ENCODE results near the gene EPSTI1. TPM values are rescaled to one million over a fixed set of nuclear protein-coding genes. Genes with fewer than 3 reads are reported as not detected.

EPSTI1 gene
- polyA plus RNA-seq, 2 of the 4 experiments (the other 2 are of a cell fraction): 0.05 to 0.10 TPM

DNA sequence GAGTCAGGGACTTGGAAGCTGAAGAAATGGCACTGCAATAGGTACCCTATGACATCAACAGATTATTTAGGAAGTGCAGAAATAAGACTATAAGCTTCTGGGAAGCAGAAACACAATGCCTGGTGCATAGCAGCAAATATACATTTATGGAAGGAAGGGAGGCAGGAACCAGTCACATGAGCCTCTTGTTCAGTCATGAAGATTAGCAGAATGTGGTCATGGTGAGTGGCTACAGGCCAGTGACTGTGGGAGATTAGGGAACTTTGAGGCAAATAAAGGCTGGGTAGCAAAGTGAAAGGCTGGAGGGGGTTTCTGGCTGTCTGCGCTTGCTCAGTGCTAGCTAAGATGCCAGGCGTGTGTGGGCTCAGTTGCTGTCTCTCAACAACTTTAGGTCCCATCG, 96.3 kb downstream of the EPSTI1 start:
- FAIRE-seq: no peak
- POLR2A ChIA-PET: no interaction called here
- Histone ChIP-seq H3K4me3 (no peak overlapping the region), H3K4me1 (peaks cover 30% of the 10 kb centered on the region), H3K27ac (no peak overlapping the region), H3K4me2 (no peak overlapping the region), H3K9me3 (no peaks in the 10 kb centered on the region)
- no peak for DNase-seq (ENCODE audit: low read depth in 1 of 2, low spot score in 1 of 2)
- ATAC-seq: no peak
- WGBS (ENCODE audit: missing lambda C conversion rate): 87% methylated on average over 3 of the region's 3 CpGs
- CTCF ChIA-PET: interaction anchor here (0.6 to 1.4 kb wide), 4 partner anchors 10 to 976 kb away, joined by 3 to 4 read pairs (median 3); no protein-coding TSS in a partner anchor
- no peak for TF ChIP-seq HMGXB4 (CRISPR knock-in tag; IDR thresholded peaks at IDR 0.05; ENCODE audit: borderline replicate concordance)
- TF ChIP-seq PHF8 (IDR thresholded peaks at IDR 0.05; ENCODE audit: borderline replicate concordance, low read depth): no peak
- TF ChIP-seq ZC3H11A (IDR thresholded peaks at IDR 0.05): no peak
- no peak for TF ChIP-seq KDM1A (IDR thresholded peaks at IDR 0.05; ENCODE audit: low read depth)

- FAIRE-seq (no peak), ATAC-seq (no peak), DNase-seq (ENCODE audit: low read depth in 1 of 2, low spot score in 1 of 2) (no peak)
- Histone ChIP-seq H3K27ac (peak overlapping the region; percentile 16 to 33; a peak in 2 of 6 replicates), H3K4me1 (peaks cover 30% of the 10 kb centered on the region), H3K4me2 (peak overlapping the region; percentile 56), H3K9me3 (no peaks in the 10 kb centered on the region), H3K4me3 (no peak overlapping the region)
- TF ChIP-seq CHD4 (IDR thresholded peaks at IDR 0.05; ENCODE audit: borderline replicate concordance): no peak
- TF ChIP-seq CBX2 (IDR thresholded peaks at IDR 0.05; ENCODE audit: borderline replicate concordance, low read depth): no peak
- TF ChIP-seq FOSB (CRISPR knock-in tag; IDR thresholded peaks at IDR 0.05): no peak
- no peak for TF ChIP-seq MAZ (IDR thresholded peaks at IDR 0.05; ENCODE audit: borderline replicate concordance, low read depth, low read length)
- TF ChIP-seq RAD21 (conservative IDR thresholded peaks at IDR 0.05 in 1 of 2, IDR thresholded peaks at IDR 0.05 in 1 of 2): no peak
- no peak for TF ChIP-seq RARB (CRISPR knock-in tag; IDR thresholded peaks at IDR 0.05)
- TF ChIP-seq, protein P1, sequence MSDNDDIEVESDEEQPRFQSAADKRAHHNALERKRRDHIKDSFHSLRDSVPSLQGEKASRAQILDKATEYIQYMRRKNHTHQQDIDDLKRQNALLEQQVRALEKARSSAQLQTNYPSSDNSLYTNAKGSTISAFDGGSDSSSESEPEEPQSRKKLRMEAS (IDR thresholded peaks at IDR 0.05): no peak
- TF ChIP-seq MAFK (IDR thresholded peaks at IDR 0.05; ENCODE audit: partially characterized antibody): no peak
- no peak for TF ChIP-seq POLR2A (IDR thresholded peaks at IDR 0.05; ENCODE audit: low read length)
- no peak for TF ChIP-seq CHD2 (IDR thresholded peaks at IDR 0.05; ENCODE audit: low read length, partially characterized antibody)
- TF ChIP-seq, protein P2, sequence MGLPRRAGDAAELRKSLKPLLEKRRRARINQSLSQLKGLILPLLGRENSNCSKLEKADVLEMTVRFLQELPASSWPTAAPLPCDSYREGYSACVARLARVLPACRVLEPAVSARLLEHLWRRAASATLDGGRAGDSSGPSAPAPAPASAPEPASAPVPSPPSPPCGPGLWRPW (IDR thresholded peaks at IDR 0.05): no peak
- TF ChIP-seq TFCP2L1 (CRISPR knock-in tag; IDR thresholded peaks at IDR 0.05): no peak
- TF ChIP-seq PHF8 (IDR thresholded peaks at IDR 0.05; ENCODE audit: borderline replicate concordance, low read depth): no peak
- no peak for TF ChIP-seq ZNF302 (CRISPR knock-in tag; IDR thresholded peaks at IDR 0.05)
- no peak for TF ChIP-seq SREBF2 (IDR thresholded peaks at IDR 0.05)
- no peak for TF ChIP-seq NPAS2 (CRISPR knock-in tag; IDR thresholded peaks at IDR 0.05; ENCODE audit: borderline replicate concordance)
- TF ChIP-seq HMGXB4 (CRISPR knock-in tag; IDR thresholded peaks at IDR 0.05; ENCODE audit: borderline replicate concordance): no peak
- ChIA-PET POLR2A (no interaction called here), CTCF (interaction anchor here (1.4 kb wide), 1 partner anchor 11 kb away, joined by 4 read pairs; no protein-coding TSS in a partner anchor)
- 18% methylated on average over 4 of the region's 4 CpGs for WGBS (ENCODE audit: missing lambda C conversion rate)
Observed at GRCh38 chr13:42894765-42895243, 97.2 kb downstream of the EPSTI1 start.

DNA sequence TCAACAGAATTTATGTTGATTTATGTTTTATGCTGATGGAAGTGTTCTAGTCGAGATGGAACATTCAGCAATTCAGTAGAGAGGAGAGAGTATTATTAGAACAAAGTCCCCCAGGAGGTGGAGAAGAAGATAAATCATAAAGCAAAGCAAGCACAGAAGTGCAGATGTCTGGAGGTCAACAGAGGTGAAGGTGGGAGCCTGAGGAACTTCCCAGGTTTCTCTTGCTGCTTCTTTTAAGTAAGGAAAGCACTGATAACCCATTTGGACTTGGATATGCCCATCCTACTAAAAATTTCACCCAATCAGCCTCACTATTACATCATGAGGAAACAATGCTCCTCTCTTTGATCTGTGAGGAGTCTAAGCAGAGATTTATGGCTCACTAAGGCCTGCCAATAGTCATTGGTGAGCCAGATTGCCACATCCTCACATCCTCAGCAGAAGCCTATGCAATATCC, 98.8 kb downstream of the EPSTI1 start:
- FAIRE-seq (no peak), ATAC-seq (0 out of 6 replicates have a peak, but pooled peaks of 1 of the 2 experiments have one; percentile 50), DNase-seq (ENCODE audit: low read depth in 1 of 2, low spot score in 1 of 2) (no peak)
- WGBS (ENCODE audit: missing lambda C conversion rate): 0% methylated on average over 1 of the region's 1 CpG
- Histone ChIP-seq H3K9me3 (no peaks in the 10 kb centered on the region), H3K4me1 (peaks cover 30% of the 10 kb centered on the region), H3K4me2 (peak overlapping the region; percentile 56), H3K4me3 (no peak overlapping the region), H3K27ac (peak overlapping the region; percentile 47 to 61; a peak in 4 of 6 replicates)
- TF ChIP-seq ESRRA (IDR thresholded peaks at IDR 0.05; ENCODE audit: borderline replicate concordance, low read length) (no peak), JUNB (IDR thresholded peaks at IDR 0.05) (no peak)
- TF ChIP-seq, protein P2 (IDR thresholded peaks at IDR 0.05): 0 out of 2 replicates have a peak, but pooled peaks have one; percentile 11
- ChIA-PET CTCF (no interaction called here), POLR2A (no interaction called here)

All from A549 (cell line).